DOHH2 (cell line): Measurements from ENCODE around the gene KREMEN1.

Experiments
- H3F3A ChIP-seq: fragments of 200-600 bp; sonication (generic), shearing (Covaris generic); 2 replicates; pipeline ENCODE4 v1.6.0; 2016; ENCODE audit warnings: antibody characterized with exemption, mild to moderate bottlenecking; ENCODE audit not compliant: control insufficient read depth, insufficient read depth
- H3K27ac ChIP-seq: fragments of 200-600 bp; sonication (generic); 2 replicates; pipeline ENCODE4 v1.5.1; 2014; ENCODE audit warnings: low read depth, mild to moderate bottlenecking, low read length, moderate library complexity
- H3K27me3 ChIP-seq: fragments of 200-600 bp; sonication (generic); 2 replicates; pipeline ENCODE4 v1.6.1; 2014; ENCODE audit warnings: mild to moderate bottlenecking, low read length, mixed read lengths; ENCODE audit not compliant: control insufficient read depth
- H3K36me3 ChIP-seq: fragments of 200-600 bp; sonication (generic); 2 replicates; pipeline ENCODE4 v1.6.1; 2014; ENCODE audit warnings: mild to moderate bottlenecking, low read length, moderate library complexity, mixed read lengths; ENCODE audit not compliant: control insufficient read depth
- H3K4me1 ChIP-seq: fragments of 200-600 bp; sonication (generic); 2 replicates; pipeline ENCODE4 v1.6.1; 2014; ENCODE audit warnings: mild to moderate bottlenecking, low read length, mixed read lengths; ENCODE audit not compliant: control insufficient read depth
- H3K4me2 ChIP-seq: fragments of 200-600 bp; sonication (generic); 2 replicates; pipeline ENCODE4 v1.6.0; 2014; ENCODE audit warnings: mild to moderate bottlenecking, low read length, moderate library complexity
- H3K4me3 ChIP-seq: fragments of 200-600 bp; sonication (generic); 2 replicates; pipeline ENCODE4 v1.5.1; 2014; ENCODE audit warnings: mild to moderate bottlenecking, low read length, mixed read lengths
- H3K79me2 ChIP-seq: fragments of 200-600 bp; sonication (generic); 2 replicates; pipeline ENCODE4 v1.6.1; 2014; ENCODE audit warnings: mild to moderate bottlenecking, low read length, mixed read lengths; ENCODE audit not compliant: control insufficient read depth
- H3K9me2 ChIP-seq: fragments of 200-600 bp; sonication (generic); replicated peaks from 2 replicates; pipeline ENCODE4 v1.6.1; 2014; ENCODE audit warnings: mild to moderate bottlenecking, low read length, mixed read lengths; ENCODE audit not compliant: control insufficient read depth
- H3K9me3 ChIP-seq: fragments of 200-600 bp; sonication (generic); 2 replicates; pipeline ENCODE4 v1.6.1; 2014; ENCODE audit warnings: antibody characterized with exemption, low read length, mixed read lengths; ENCODE audit not compliant: control insufficient read depth, insufficient read depth
- H4K20me1 ChIP-seq: fragments of 200-600 bp; sonication (generic); 2 replicates; pipeline ENCODE4 v1.6.0; 2014; ENCODE audit warnings: low read depth, mild to moderate bottlenecking, antibody characterized with exemption, low read length, moderate library complexity; ENCODE audit not compliant: control insufficient read depth, insufficient read depth
- EZH2phosphoT487 ChIP-seq: fragments of 200-600 bp; sonication (generic); IDR thresholded peaks from 2 replicates; pipeline ENCODE4 v1.6.1; 2017; ENCODE audit warnings: borderline replicate concordance, mild to moderate bottlenecking, antibody characterized with exemption, low read length, moderate library complexity, mixed read lengths
- TF ChIP-seq, protein P1 (sequence below): fragments of 200-600 bp; sonication (generic); IDR thresholded peaks from one replicate; pipeline ENCODE4 v1.5.1; 2014; ENCODE audit warnings: antibody characterized with exemption, mild to moderate bottlenecking, low read depth, low read length; ENCODE audit not compliant: poor library complexity, severe bottlenecking

Gene KREMEN1

DNA sequence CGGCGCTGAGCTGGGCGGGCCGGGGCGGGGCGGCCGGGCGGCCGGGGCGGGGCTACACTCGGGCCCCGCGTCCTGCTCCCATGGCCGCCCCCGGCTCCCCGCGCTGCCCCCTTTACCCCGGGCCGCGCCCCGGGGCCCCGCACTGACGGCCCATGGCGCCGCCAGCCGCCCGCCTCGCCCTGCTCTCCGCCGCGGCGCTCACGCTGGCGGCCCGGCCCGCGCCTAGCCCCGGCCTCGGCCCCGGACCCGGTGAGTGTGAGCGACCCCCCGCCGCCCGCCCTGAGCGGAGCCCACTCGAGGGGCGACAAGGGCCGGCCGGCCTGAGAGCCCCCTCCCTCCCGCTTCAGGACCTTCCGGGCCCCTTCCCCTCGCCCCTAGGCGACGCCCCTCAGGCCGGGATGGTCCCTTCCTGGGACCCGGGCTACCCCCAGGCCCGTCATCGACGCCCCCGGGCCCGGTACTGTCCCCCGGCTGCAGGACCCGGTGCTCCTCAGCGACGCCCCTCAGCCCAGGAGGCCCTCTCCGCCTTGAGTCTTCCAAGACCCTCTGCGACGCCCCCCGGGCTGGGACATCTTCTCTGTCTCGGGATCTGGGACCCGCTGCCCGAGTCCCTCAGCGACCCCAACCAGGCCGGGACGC, at the start of gene KREMEN1:
KREMEN1 (plus strand) TSS at position 57 of the 639 bp plus-strand sequence; CDS start at position 153, 96 bp downstream.
- H3K9me2 ChIP-seq: no peaks in the 10 kb centered on the region
- peaks cover 34% of the 10 kb centered on the region for H3K27me3 ChIP-seq
- TF ChIP-seq EZH2phosphoT487: no peak
- TF ChIP-seq, protein P1, sequence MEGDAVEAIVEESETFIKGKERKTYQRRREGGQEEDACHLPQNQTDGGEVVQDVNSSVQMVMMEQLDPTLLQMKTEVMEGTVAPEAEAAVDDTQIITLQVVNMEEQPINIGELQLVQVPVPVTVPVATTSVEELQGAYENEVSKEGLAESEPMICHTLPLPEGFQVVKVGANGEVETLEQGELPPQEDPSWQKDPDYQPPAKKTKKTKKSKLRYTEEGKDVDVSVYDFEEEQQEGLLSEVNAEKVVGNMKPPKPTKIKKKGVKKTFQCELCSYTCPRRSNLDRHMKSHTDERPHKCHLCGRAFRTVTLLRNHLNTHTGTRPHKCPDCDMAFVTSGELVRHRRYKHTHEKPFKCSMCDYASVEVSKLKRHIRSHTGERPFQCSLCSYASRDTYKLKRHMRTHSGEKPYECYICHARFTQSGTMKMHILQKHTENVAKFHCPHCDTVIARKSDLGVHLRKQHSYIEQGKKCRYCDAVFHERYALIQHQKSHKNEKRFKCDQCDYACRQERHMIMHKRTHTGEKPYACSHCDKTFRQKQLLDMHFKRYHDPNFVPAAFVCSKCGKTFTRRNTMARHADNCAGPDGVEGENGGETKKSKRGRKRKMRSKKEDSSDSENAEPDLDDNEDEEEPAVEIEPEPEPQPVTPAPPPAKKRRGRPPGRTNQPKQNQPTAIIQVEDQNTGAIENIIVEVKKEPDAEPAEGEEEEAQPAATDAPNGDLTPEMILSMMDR: no peak
- H3K4me1 ChIP-seq: peaks cover 4% of the 10 kb centered on the region
- H4K20me1 ChIP-seq: no peaks in the 10 kb centered on the region
- H3K9me3 ChIP-seq: no peaks in the 10 kb centered on the region
- no peaks in the 10 kb centered on the region for H3K36me3 ChIP-seq
- H3K4me2 ChIP-seq: peak within 1 kb of the TSS; percentile 47; the same call in 1 of the 2 replicates
- no peak within 1 kb of the TSS for H3K4me3 ChIP-seq
- no peaks in the 10 kb centered on the region for H3F3A ChIP-seq
- H3K79me2 ChIP-seq: no peaks in the 10 kb centered on the region
- no peak within 1 kb of the TSS for H3K27ac ChIP-seq

- Histone ChIP-seq H3K27ac (no peak overlapping the region), H3K79me2 (no peaks in the 10 kb centered on the region), H4K20me1 (no peaks in the 10 kb centered on the region), H3K4me2 (no peak overlapping the region), H3F3A (no peaks in the 10 kb centered on the region), H3K36me3 (no peaks in the 10 kb centered on the region), H3K9me3 (no peaks in the 10 kb centered on the region), H3K27me3 (peaks cover 19% of the 10 kb centered on the region; the same call in 1 of the 2 replicates), H3K9me2 (no peaks in the 10 kb centered on the region), H3K4me3 (no peak overlapping the region), H3K4me1 (no peaks in the 10 kb centered on the region)
- TF ChIP-seq, protein P1: no peak
- TF ChIP-seq EZH2phosphoT487: no peak
Measured at GRCh38 chr22:29023172-29023796, 49.6 kb upstream of the KREMEN1 start.

GRCh38 chr22:29026579-29026978, 46.3 kb upstream of the KREMEN1 start:
- Histone ChIP-seq H3K4me3 (no peak overlapping the region), H3K79me2 (no peaks in the 10 kb centered on the region), H3K4me2 (no peak overlapping the region), H3F3A (no peaks in the 10 kb centered on the region), H3K9me3 (no peaks in the 10 kb centered on the region), H3K27me3 (peaks cover 45% of the 10 kb centered on the region), H4K20me1 (no peaks in the 10 kb centered on the region), H3K9me2 (no peaks in the 10 kb centered on the region), H3K27ac (no peak overlapping the region), H3K36me3 (no peaks in the 10 kb centered on the region), H3K4me1 (no peaks in the 10 kb centered on the region)
- TF ChIP-seq, protein P1: no peak
- TF ChIP-seq EZH2phosphoT487: no peak
